Measurements from ENCODE around the gene PRIMA1.

The PRIMA1 gene

DNA sequence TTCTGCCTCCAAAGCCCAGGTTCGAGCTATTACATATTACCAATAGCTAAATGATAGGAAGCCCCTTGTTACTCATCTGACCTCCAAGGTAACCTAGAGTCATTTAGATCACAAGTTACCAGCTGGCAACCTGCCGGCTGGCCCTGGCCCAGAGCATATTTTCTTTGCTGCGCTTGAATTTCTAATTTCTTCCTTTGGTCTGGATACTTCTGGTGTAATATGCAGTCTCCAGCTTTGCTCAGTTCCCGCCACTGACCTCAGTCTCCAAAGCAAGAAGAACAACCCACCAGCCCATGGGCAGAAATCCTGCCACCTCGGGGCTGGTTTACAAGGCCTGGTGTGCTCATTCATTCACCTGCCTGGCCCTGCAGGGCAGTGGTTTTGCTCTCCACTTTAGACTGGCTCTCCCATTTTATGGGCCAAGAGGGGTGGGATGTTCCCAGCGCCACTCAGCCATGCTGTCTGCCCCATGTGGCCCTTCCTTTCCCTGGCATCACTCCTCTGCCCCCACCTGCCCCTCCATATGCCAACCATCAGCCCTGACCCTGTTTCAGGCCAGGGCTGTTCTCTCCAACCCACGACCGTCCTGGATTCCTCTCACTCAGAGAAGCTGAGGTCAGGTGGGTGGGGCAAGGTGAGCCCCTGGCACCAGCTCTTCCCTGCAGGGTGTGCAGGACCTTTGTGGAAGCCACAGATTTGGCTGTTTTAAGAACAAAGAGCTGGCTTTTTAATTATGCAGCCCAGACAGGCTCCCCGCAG lies 76.0 kb downstream of the PRIMA1 start:
- no peak for DNase-seq (ENCODE audit: low read depth)

DNA sequence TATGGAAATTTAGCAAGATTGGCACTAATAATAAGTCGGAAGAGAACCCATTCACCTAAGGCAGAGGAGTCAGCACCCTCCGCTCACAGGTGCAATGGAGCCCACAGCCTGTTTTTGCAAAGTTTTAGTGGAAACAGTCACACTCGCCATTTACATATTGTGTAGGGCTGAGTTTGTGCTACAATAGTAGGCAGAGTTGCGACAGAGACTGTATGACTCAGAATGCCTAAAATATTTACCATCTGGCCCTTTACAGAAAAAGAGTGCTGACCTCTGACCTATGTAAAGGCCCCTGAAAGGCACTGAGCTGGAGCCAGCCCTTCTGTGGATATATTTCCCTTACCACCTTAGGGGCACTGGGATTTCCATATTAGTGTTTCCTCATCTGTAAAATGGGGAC lies 79.0 kb downstream of the PRIMA1 start:
- DNase-seq (ENCODE audit: low read depth) = no peak

DNA sequence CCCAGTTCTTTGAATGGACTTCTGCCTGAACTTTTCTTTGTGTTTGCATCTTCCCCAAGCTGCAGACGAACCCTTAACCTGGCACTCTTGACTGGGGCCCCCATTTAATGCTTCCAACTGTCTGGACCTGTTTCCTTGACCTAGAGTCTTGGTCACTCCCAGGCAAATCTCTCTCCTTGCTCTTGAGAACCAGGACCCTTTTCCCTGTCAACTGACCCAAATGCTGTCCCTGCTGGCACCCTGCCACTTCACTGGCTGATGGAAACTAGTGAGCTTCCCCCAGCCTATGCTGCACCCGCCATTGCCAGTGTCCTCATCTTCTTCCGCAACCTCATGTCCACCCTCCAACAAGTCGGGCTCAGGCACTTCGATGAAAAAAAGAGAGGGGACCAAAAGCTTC lies 79.5 kb downstream of the PRIMA1 start:
- DNase-seq (ENCODE audit: low read depth) = no peak

DNA sequence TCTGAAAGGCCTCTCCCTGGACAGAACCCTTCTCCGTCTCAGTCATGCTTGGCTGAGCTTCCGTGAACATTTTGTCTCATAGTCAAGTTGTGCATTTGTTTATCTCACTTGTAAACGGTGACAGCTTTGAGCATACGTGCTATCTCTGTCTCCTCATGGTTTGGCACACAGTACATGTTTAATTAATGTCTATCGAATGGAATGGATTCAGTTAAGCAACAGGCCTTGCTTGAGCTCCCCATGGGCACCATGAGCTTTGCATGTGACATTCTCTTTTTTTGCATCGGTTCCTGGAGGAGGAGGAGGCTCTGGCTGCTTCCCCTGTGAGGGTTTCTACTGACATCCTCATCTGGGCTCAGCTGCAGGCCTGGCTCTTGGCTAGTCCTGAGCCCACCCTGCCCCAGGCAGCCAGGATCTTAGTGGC lies 80.0 kb downstream of the PRIMA1 start:
- DNase-seq (ENCODE audit: low read depth) = no peak

DNA sequence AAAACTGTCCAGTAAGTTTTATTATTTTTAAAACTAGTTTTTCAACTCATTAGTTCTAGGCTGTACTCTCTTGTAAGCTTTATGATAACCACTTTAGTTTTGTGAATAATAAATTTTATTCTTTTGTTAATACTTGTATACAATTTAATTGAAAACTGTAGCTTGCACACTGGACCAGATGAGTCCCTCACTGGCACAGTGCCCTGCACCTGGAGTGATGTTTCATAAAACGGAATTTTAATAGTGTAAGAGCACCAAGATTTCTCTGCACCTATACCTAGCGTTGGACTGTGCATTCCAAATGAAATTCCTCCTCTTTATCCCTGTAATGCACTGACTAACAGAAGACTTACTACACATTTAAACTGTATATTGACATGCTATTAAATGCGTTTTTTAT lies 80.8 kb downstream of the PRIMA1 start:
- DNase-seq (ENCODE audit: low read depth) = no peak

DNA sequence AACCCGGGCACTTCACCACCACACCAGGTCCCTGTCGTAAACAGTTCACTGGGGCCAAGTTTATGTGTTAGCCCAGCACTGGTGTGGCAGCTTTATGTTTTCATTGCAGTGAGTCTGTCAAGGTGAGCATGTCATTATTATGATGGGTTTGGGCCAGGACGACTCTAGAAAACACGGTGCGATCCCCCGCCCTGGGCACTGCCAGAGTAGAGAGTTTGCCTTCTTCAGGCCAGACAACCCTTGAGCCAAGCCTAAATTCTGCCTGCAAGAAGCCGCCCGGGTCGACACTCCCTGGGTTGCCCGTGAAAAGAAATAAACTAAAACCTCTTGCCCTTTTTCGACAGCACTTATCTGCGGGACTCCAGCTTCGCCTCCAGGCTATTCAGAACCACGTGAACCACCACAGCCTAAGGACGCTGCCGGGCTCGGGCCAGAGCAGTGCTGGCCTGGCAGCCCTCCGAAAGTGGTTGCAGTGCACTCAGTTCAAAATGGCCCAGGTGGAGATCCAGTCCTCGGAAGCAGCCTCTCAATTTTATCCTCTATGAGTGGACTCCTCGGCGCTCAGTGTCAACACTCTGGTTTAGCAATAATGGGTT lies 81.8 kb downstream of the PRIMA1 start:
- no peak for DNase-seq (ENCODE audit: low read depth)

DNA sequence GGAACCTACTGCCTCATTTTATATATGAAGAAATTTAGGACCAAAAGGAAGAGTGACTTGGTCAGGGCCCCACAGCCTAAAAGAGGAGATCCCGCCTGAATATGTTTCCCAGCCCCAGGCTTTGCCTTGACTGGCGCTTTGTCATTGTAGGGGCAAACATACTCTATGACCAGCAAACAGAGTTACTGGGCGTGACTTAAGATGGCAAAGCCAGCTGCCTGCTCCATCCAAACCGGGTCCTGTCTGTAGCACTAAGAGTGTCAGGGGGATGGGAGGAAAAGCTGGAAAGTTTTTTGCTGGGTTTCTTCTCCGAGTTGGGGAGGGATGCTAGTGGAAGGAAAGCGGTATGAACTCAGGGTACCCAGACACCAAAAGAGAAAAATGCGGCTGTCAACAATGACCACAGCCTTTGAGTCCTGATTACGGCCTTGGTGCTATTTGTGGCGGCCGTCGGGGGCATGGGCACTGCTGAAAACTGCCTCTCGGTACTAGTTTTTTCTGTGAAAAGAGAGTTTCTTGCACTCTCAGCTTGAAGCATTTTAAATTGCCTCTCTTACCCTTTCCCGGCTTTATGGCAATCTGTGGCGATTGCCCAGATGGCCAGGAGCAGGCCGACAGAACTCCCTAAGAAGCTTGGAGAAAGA lies 82.7 kb downstream of the PRIMA1 start:
- DNase-seq (ENCODE audit: low read depth) = no peak

DNA sequence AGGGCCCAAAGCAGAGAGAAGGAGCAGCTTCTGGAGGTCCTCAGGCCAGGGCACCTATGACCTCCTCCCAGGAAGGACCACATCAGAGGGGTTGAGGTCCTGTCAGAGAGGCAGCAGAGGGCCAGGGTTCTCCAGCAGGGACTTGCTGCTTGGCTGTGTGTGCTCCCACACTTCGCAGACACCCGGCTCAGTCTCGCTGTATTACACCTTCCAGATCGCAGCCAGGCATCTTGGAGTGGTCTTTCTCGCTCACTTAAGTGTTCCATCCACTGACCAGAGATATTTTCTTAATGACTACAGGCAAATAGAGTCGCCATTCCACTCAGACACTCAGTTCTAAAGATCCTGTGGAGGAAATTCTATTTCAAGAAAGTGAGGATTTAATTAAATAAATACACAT lies 84.3 kb downstream of the PRIMA1 start:
- no peak for DNase-seq (ENCODE audit: low read depth)

DNA sequence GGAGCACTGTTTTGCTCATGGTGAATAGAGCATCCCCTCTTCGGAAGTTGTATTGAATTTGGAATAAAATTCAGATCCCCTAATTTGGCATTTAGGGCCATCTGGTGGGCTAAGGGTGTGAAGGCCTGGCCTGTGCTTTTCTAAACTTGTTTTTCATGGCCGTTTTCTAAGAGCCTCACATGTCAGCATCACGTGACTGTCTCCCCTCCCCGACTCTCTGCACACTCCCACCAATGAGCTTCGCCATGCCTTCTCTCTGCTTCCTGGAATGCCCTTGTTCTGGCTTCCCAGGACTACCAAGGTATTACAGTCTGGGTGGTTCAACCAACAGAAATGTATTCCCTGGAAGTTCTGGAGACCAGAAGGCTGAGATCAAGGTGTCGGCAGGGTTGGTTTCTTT lies 85.3 kb downstream of the PRIMA1 start:
- DNase-seq (ENCODE audit: low read depth) = no peak

DNA sequence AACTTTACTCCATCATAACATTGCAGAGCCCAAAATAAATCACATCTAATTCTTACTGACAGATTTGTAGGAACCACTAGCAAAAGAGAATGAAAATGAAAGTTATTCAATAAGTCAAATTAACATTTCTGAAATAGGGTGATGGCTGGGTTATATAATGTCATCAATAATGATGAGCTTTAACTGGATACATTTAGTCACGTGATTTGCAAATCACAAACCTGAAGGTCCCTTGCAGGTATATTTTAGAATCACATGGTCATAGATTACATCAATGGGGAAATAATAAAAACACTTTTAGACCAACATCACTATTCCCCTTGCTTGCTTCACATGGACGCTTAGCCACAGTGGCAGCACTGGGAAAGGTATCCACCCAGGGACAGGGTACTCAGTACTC lies 86.7 kb downstream of the PRIMA1 start:
- no peak for DNase-seq (ENCODE audit: low read depth)

DNA sequence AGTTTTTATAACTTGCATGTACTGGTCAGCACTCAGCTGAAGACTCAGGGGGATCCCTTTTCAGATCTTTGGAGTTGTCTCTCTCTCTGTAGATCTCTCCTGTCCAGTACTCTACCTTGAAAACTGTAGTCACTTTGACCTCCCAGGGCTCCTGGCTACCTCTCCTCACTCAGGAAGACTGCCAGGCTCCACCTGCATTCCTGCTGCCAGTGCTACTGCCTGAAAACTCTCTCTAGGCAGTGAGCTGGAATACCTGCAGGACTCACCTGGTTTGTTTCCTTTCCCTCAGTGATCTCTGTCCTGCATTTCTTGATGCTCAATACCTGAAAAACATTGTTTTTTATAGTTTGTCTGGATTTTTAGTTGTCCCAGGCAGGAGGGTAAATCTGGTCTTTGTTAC lies 87.4 kb downstream of the PRIMA1 start:
- no peak for DNase-seq (ENCODE audit: low read depth)

DNA sequence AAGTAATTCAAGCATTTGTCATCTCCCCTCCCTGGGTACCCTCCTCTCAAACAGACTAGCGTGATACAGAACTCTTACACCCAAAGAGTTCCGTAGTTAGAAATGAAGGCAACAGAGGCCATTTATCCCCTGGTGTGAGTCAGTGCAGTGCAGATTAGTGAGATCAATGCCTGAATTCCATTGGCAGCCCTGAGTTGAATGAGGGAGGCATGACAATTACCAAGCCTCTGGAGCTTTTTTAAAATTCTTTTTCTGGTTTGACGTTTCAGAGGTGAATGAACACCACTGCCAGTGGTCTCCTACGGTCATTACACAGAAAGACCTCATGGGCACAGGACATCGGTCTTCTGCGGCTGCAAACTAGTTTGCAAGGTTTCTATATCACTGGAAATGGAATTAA lies 94.4 kb downstream of the PRIMA1 start:
- no peak for DNase-seq (ENCODE audit: low read depth)

DNA sequence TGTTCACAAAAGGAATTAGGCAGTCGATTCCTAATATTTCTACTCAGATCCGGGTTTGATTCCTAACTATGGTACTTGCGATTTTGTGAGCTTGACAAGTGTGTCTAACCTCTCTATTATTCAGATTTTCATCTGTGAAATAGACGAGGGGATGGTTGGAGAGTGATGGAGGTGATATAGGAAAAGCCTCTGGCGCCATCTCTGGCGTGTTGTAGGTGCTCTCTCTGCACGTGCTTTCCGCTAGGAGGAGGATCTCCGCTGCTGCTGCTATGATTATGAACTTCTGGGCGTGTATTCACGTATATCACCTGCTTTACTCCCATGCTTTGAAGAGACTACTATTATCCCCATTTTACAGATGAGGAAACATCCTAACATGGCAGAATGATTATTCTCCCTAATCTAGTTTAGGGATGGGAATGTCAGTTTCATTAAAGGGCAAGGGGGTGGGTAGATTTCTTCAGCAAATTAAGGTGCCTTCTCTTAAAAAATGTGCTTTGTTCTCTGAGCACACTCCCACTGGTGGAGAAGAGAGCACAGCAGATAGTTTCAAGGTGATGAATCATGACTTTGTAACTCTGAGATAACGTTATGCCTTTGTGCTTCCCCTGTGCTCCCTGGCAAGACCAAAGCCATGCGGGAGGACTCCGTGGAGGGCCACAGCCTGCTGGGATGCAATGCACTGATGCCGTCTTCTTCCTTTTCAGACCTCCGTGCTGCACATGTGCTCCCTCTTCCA lies 97.1 kb downstream of the PRIMA1 start:
- no peak for DNase-seq (ENCODE audit: low read depth)

DNA sequence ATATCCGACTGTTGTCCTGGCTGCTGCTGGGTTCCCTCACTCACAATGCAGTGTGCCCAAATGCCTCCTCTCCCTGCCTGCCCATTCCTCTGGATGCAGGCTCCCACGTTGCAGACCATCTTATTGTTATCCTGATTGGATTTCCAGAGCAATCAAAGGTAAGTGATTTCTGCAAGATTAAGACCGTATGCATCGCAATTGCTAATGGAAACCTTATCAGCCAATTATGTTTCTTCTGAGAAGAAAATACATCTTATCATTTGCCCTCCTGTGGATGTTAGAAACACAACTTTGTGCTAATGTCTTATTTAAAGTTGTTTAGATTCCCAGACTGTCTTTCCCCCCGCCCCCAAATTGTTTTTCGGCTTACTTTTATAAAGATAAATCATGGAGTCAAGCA lies 98.1 kb downstream of the PRIMA1 start:
- DNase-seq (ENCODE audit: low read depth) = no peak

DNA sequence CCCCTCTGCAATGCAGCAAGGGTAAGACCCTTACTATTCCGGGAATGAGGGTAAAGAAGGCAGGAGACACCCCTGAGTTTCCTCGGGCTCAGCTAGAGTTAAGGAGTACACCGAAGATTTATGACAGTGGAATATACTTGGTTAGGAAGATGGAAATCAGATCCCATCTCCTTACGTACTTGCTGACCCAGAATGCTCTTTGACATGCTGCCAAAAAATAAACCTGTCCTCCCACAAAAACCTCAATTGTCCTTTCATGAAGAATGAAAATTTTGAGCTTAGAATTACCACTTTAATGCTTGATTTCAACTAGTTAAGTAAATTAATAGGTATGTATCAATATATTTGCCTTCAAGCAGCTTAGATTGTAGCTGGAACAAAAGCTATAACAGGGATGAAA lies 99.5 kb downstream of the PRIMA1 start:
- no peak for DNase-seq (ENCODE audit: low read depth)

DNA sequence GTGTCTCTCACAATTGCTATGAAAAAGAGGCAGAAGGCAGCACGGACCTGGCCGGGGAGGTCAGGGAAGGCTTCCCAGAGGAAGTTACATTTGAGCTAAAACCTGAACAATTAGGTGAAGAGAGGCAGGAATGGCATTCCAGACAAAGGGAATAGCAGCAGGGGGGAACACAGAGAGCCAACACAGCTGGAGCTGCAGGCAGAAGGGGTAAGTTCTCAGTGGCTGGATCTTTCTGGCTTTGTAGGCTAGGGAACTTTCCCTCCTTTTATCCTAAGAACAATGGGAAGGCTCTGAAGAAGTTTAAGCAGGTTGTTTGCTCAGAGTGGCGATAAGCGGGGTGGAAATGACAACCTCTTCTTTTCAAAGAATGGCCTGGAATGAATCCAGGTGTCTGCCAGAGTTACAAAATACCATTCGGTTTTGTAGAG lies 100.0 kb downstream of the PRIMA1 start:
- no peak for DNase-seq (ENCODE audit: low read depth)

DNA sequence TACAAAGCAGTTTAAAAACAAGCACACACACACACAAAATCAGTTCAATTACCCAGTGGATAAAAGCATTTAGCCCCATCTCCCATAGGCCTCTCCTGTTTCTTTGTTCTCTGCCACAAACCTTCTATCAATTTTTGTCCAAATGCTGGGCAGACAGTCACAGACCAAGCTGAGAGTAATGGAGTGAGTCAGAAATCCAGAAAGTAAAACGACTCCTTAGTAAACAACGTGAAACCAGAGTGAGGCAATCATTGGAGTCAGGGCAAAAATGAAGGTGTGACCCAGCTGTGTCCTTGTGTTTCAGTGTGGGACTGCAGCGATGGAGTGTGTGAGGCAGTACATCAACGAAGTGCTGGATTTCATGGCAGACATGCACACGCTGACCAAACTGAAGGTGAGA lies 102.0 kb downstream of the PRIMA1 start:
- DNase-seq (ENCODE audit: low read depth) = no peak

DNA sequence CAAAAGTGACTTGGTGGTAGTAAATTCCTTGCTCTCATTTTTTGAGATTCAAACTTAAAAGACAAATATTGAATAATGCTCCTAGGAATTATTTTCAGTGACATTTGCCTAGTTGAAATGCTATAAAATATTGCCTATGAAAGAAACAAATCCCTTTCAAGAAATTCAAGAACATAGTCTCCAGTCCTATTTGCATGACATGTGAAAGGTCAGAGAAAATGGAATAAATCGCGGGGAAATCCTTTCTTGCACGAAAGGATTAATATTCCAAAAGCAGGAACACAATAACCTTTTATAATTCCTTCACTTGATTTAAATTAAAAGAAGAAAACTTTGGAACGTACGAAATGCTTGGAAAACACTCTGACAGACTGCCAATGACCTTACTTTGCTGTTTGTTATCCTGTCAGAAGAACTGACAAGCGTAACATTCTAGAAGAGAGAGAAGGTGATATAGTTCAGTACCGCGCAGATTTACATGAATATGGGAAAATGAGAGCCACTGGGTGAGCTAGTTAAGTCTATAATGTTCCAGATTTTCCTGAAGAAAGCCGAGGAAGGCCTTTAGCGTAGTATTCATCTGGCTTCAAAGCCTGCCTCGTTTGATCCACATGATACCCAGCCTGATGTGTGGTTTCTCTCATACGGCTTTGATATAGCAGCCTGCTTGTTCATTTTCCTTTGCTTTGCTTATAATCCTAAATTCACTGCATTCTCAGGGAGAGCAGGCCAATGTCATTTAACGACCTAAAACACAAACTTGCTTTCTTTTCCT lies 103.0 kb downstream of the PRIMA1 start:
- DNase-seq (ENCODE audit: low read depth) = no peak

DNA sequence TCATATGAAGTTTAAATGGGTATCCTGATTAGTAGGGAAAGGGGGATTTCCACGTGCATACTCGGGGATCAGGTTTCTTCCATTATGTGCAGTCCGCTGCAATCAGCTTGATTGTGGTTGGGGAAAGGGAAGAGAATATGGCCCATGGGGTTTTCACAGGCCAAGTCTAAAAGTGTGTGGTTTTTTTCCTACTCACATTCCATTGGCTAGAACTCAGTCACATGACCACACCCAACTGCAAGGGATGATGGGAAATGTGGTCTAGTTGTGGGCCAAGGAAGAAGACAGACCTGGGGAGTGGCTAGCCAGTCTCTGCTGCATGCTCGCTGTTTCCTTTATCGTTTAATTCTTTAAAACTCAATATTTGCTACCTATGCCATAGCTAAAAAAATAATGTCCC lies 105.1 kb downstream of the PRIMA1 start:
- DNase-seq (ENCODE audit: low read depth) = no peak

DNA sequence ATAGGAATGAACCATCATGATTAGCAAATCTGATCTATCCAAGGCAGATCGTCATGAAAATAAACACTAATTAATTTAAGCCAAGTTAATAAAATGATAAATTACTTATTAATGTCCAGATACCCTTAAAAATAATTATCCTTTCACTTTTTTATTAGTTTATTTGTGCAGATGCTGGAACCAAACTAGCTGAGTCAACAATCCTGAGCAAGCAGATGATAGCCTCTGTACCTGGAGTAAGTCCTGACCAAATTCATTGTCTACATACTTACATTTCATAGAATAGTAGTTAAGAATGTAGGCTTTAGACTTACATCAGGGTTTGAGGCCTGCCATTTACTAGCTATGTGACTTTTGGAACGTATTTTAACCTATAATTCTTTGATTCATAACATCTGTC lies 105.8 kb downstream of the PRIMA1 start:
- no peak for DNase-seq (ENCODE audit: low read depth)

DNA sequence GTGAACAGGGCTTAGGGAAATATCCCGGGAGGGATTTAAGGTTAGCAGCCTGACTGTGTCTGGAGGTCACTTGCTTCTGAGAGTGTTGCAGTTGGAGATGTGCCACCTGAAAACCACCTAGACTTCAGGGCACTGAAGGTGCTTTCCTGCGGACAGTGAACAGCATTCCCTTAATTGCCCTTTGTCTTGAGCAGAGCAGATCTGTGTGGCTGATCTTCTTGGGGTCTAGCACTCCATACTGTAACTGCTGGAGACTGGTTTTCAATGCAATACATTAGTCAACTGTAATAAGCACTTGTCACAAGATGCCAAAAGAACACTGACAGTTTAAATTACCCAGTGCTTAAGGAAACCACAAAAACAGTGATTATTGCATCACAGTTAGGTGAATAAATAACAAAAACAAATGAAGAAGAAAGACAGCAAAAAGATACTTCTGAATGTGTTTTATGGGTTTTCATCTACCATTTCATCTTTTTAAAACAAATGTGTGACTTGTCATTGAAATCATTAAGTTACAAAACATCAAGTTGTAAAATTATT lies 111.8 kb downstream of the PRIMA1 start:
- DNase-seq (ENCODE audit: low read depth) = no peak

DNA sequence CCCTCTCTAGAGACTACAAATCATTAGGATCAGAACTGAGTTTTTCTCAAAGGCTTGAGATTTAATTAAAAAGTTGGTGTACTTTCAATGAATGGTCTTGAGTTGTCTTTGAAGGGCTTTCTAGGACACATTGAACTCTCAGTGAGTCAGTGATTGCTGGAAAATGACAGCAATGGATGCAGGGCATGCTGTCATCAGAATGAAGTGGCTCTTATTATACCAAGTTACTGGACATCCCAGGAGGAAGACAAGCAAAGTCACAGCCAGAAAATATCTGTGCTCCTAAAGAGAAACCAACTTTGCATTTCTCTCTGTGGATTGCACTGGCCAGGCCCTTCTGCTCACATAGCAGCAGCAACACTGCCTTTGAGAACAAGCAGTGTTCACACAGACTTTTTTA lies 112.6 kb downstream of the PRIMA1 start:
- DNase-seq (ENCODE audit: low read depth) = no peak
